ENCODE measurements around the gene MED12L.
"Not testable (repeated sequence)": the region's sequence is repeated elsewhere in the genome, so short reads cannot be mapped to it uniquely, and the experiment has no call there.

Gene MED12L

GRCh38 chr3:151144760-151145159, 59.3 kb downstream of the MED12L start:
- DNase-seq = no peak

- DNase-seq = no peak
Observed at GRCh38 chr3:151145713-151146070, 60.2 kb downstream of the MED12L start.

GRCh38 chr3:151146071-151146730, 60.7 kb downstream of the MED12L start:
- peak; percentile 88 for DNase-seq

- no peak for DNase-seq
Observed at GRCh38 chr3:151146731-151147091, 61.2 kb downstream of the MED12L start.

- no peak for DNase-seq
Observed at GRCh38 chr3:151147299-151147698, 61.8 kb downstream of the MED12L start.

GRCh38 chr3:151152455-151153079, 67.1 kb downstream of the MED12L start:
- DNase-seq = no peak

GRCh38 chr3:151154566-151154965, 69.1 kb downstream of the MED12L start:
- DNase-seq = no peak

- no peak for DNase-seq
Observed at GRCh38 chr3:151155409-151156128, 70.1 kb downstream of the MED12L start.

GRCh38 chr3:151156618-151157216, 71.3 kb downstream of the MED12L start:
- DNase-seq = peak; percentile 70

- no peak for DNase-seq
Observed at GRCh38 chr3:151159806-151160205, 74.3 kb downstream of the MED12L start.

- no peak for DNase-seq
Observed at GRCh38 chr3:151165226-151165625, 79.8 kb downstream of the MED12L start.

GRCh38 chr3:151166161-151166560, 80.7 kb downstream of the MED12L start:
- DNase-seq = no peak

- DNase-seq = peak; percentile 64
Observed at GRCh38 chr3:151168269-151169094, 83.0 kb downstream of the MED12L start.

- no peak for DNase-seq
Observed at GRCh38 chr3:151169262-151169947, 83.9 kb downstream of the MED12L start.

- DNase-seq = not testable (repeated sequence)
Observed at GRCh38 chr3:151169948-151170679, 84.7 kb downstream of the MED12L start.

- DNase-seq = no peak
Observed at GRCh38 chr3:151171145-151171757, 85.8 kb downstream of the MED12L start.

GRCh38 chr3:151174351-151174750, 88.9 kb downstream of the MED12L start:
- DNase-seq = no peak

- DNase-seq = no peak
Observed at GRCh38 chr3:151175952-151176351, 90.5 kb downstream of the MED12L start.

- DNase-seq = no peak
Observed at GRCh38 chr3:151178208-151178845, 92.9 kb downstream of the MED12L start.

GRCh38 chr3:151182349-151183079, 97.0 kb downstream of the MED12L start:
- no peak for DNase-seq
